RCC 7860 (cell line): ENCODE data around the gene CREB1.
"Not testable (repeated sequence)": the region's sequence is repeated elsewhere in the genome, so short reads cannot be mapped to it uniquely, and the experiment has no call there.

Experiments used
- DNase-seq: peaks from one replicate; pipeline ENCODE4 v3.0.0-alpha.2; 2015; ENCODE audit warnings: low spot score
- FAIRE-seq: peaks from 2 replicates; lab custom pipeline; 2012; peaks lifted over from hg19 to GRCh38; lab: Jason Lieb, UNC

The CREB1 gene

DNA sequence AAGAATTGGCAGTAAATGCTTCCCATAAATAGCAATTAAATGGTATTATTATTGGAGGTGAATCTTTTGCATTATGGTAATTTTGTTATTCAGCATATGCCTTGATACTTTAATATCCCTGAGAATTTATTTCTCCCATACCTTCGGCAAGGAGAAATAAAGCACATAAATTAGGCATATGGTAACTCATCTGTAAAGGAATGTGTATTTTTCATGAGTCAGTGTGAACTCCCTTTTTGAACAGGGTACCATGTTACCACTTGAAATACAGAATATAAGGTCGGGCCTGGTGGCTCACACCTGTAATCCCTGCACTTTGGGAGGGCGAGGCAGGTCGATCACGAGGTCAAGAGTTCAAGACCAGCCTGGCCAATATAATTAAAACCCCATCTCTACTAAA is 77.1 kb downstream of the CREB1 start:
- DNase-seq (no peak), FAIRE-seq (no peak)

DNA sequence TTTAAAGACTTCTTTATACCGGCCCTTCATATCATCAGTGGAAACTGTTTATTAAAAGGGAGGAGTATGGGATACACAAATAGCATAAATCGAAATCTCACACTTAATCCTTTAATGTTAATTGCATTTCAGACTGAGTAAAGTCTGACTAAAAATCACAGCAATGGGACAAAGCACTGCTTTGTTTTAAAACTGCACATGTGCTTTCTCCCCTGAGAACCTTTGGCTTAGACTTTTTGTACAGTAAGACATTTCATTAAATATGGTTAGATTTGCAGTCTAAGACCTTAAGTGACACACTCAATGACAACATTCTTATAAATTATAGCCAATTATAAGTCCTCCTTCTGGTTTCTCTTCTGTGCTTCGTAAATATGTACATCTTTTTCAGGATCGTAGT is 83.0 kb downstream of the CREB1 start:
- DNase-seq, result no peak
- FAIRE-seq, result no peak

DNA sequence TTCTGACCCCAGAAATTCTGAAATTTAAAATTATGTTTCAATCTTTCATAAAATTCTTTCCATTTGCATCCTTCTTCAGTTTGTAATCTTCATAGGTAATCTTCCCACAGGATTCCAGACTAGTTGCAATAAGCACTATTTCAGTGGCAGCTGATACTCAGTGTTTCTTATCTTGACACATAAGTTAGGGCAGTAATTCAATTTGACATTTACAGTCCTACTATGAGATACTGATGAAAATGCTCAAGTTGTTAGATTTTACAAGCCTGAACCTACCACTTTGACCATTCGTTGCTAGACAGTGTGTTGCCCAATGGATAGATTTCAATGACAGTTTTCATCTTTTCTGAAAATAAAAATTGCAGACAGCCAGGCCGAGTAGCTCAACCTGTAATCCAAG is 85.1 kb downstream of the CREB1 start:
- FAIRE-seq, result no peak
- no peak for DNase-seq

DNA sequence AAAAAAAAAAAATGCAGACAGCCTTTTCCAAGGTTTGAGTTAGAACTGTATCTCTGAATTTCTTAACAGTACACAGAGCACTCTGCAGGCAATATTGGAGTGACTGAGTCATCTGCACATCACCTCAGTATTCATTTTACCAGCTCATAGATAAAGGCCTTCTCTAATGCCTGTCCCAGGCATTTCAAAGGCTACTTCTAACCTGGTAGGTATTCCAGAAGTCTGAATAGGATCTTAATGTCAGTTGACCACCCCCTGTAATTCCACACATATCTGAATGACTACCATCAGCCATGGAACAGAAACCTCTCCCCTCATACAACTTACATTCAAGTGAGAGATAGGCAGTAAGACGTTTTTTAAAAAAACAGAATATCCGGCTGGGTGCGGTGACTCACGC is 86.4 kb downstream of the CREB1 start:
- peak; percentile 71 for DNase-seq
- FAIRE-seq, result peak; percentile 44

DNA sequence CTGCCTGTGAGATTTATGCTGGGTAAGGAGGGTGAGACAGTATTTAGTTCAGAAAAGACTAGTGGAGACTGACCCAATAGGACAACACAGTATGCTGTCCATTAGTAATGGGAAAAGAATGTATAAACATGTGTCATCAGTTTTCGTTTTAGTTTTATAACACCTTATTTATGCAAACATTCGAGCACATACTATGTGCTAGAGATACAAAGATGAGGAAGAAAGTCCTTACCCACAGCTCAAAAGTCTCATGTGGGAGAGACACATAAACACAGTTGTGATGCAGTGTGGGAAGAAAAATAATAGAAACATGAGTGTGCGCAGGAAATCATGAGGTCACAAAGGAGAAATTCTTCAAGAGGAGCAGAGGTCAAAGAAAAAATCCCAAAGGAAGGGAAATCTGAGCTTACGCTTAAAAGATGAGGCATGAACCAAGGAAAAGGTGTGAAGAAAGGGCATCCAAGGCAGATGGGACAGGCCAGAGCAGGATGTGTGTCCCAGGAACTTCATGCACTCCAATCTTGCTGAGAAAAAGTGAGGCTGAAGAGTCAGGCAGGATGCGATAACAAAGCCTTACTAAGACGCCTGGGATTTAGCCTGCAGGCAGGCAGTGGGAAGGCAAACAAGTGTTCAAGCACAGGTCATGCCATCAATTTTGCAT is 87.4 kb downstream of the CREB1 start:
- DNase-seq, result peak; percentile 57
- no peak for FAIRE-seq

DNA sequence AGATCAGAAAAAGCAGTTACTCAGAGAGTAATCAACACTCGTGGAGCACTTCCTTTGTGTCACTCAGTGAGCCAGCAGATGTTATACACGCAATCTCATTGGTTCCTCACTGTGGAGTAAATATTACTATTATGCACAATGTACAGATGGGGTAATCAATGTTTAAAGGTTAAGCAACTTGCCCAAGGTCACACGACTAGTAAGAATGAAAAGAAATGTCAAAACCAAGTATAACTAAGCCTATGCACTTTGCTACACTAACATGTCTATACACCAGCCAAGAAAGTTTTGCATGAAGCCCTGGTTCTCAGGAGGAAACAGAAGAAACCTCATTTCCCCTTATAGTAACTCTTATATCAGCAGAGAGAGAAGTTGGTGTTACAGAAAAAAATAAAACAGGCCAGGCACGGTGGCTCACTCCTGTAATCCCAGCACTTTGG is 90.0 kb downstream of the CREB1 start:
- no peak for FAIRE-seq
- no peak for DNase-seq

DNA sequence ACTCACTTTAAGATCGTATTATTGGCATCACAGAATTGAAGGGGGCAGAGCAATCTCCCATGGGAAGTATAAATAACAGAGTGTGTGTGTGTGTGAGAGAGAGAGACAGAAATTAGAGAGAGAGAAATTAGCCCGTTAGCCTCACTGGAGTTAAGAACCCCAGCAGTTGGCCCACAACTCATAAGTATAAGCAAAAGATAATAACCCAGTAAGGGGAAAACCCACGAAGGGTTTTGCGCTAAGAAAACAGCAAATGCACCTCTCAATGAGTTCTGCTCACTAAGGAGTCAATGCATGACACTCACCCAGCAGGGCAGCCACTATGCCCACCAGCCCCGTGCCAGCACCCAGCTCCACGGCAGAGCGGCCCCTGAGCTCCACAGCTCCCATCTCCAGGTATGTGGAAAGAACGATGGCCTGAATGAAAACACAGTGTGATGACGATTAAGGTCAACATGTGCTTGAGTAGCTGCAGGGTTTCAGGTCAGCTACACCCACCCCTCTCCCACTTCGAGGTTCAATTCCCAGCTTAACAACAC is 91.8 kb downstream of the CREB1 start:
- DNase-seq (no peak), FAIRE-seq (no peak)

DNA sequence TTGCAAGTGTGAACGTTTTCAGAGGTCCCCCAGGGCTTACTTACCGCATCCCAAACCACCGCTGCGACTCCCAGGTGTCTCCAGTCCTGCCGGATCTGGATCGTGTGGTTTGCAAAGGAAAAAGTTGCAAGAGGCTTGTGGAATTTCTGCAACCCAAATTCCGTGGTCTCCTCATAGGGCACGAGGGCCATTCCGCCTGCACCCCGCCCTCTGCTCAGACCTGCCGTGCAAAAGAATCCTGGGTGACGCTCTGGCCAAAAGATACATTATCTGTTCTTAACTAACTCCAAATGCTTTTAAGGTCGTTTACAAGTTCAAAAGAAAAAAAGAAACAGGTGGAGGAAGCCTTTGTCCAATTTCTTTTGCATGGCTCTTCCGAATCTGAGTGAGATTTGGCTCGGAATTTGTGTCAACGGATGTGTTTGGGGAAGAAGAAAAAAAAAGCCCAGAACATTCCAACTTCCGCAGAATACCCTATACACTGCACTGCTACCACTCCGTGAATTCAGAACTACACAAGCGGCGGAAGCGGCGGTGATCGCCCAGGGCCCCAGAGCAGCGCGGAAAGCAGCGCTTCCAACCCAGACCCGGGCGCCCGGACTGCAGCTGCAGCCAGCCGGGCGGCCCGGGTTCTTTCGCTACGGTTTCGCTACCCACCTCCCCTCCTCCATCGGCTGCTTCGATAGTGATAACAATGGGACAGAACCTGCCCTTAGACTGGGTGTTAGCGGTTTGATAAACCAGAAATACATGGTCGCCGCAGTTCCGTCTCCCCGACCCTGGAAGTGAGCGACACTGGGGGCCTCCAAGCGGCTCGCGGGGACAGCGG is 94.6 kb downstream of the CREB1 start:
- peak; percentile 55 for DNase-seq
- FAIRE-seq, result no peak

DNA sequence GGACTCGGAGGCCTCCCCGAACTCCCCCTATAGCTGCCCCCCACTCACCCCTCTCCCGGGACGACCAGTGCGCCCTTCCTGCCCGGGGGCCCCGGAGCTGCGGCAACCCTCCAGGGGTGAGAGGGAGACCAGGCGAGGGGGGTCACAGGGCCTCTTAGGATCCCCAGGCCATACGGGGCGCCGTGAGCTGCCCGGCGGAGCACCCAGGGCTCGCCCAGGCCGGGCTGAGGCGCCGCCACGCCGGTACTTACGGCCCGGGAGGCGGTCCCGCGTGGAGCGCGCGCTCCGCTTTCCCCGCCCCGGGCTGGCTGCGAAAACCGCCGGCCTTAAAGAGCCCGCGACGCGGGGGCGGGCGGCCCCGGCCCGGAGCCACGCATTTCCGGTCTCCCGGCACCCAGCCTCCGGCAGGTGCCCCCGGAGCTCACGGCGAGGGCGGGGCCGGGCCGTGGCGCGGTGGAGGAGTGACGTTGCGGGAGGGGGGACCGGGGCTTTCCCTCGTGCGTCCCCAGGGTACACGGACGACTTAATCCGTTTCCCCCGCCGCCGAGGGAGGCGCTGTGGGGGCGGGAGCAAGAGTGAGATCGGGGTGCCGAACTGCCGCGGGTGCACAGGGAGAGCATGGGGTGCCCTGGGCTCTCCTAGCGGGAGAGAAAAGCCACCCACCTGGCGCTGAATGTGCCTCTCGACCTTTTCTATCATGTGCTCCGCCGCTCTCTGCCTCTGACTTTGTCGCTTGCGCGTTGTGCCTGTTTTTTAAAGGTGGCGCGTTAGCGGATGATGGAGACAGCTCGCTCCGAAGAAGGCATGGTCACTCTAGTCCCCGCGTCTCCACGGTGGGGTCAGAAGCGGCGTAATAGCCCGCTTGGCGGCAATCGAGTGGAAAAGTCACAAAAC is 95.5 kb downstream of the CREB1 start, which contains the start of gene METTL21A:
Gene METTL21A (minus strand): TSS at position 381 of the 894 bp plus-strand sequence. CDS start 1,019 bp downstream, outside the sequence.
- FAIRE-seq, result no peak
- peak; percentile 80 for DNase-seq

DNA sequence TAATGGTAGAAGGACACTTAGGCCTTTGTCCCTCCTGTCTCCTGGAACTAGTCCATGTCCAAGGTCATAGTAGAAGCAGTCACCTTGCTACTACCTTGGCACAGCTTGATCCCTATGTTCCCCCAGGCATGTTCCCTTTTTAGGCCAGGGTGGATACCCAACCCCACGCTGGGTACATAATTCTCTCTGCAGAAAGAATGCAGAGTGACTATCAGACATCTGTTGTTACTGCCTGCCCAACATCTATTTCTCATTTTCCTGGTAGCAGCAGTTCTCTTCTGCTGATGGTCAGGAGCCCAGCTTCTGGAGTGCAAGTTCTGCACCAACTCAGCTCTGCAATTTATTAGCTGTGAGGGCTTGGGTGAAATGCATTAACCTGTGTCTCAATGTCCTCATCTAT is 99.8 kb downstream of the CREB1 start:
- no peak for DNase-seq
- FAIRE-seq, result no peak

DNA sequence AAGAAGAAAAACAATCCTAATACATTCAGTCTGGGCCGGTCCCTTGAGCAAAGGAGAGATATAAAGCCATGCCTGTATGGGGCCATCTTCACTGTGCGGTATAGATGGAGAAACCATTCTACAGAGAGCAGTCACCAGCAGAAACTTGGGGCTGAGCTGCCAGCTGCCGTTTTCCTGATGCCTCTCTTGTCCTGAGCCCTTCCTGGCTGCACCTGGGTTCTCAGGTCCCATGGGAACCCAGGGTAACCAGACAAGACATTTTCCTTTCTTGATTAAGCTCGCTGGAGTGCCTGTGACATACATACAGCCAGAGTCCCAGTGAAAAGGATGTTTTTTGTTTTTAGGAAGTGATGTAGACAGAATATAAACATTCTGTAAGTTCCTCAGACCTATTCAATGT is 100.7 kb downstream of the CREB1 start:
- no peak for FAIRE-seq
- no peak for DNase-seq

DNA sequence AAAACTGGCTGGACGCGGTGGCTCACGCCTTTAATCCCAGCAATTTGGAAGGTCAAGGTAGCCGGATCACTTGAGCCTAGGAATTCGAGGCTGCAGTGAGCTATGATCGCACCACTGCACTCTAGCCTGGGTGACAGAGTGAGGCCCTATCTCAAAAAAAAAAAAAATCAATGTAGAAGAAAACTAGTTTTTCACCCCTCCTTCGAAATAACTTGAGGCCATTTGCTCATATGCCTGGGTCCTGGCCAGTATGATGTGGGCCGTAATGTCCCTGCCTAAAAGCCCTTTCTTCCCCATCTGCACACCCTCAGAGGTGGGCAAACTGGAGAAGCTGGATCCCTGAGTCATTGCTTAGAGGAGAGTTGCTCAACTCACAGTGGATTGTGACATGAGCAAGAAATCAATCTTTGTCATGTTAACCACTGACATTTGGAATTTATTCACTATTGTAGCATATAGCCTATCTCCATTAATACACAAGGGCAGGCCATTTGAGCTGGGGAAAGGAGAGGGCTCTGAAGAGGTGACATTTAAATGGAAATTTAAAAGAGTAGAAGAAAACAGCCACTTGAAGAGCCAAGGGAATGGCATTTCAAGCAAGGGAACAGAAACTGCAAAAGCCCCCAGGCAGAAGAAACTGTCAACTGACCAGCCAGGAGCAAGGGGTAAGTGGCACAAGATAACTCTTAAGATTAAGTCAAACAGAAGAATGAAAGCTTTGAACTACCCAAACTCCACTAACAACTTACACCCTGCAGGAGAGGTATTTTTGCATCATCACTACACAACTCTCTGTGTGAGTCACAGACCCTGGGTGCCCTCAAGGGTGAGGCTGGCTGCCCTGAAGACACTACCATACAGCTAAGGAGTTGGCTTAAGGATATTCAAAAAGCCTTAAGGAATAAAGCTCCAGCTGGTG is 103.1 kb downstream of the CREB1 start:
- DNase-seq, result peak; percentile 82
- peak; percentile 90 for FAIRE-seq

DNA sequence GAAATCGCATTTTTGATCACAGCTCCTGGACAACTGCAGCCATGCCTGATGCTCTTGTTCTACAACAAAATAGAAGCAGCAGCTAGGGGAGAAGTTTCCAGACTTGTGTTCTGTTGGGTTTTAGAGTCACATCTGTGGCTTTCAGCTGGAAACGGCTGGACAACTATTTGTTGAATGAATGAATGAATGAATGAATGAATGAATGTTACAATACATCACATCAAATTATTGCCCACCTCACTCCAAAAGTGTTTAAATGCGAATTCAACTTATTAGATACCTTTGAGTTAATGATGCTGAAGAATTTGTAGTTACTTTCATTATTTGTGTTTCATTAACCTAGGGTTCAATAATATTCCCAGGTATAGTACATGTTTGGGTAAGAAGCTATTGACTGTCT is 103.9 kb downstream of the CREB1 start:
- DNase-seq (no peak), FAIRE-seq (no peak)

DNA sequence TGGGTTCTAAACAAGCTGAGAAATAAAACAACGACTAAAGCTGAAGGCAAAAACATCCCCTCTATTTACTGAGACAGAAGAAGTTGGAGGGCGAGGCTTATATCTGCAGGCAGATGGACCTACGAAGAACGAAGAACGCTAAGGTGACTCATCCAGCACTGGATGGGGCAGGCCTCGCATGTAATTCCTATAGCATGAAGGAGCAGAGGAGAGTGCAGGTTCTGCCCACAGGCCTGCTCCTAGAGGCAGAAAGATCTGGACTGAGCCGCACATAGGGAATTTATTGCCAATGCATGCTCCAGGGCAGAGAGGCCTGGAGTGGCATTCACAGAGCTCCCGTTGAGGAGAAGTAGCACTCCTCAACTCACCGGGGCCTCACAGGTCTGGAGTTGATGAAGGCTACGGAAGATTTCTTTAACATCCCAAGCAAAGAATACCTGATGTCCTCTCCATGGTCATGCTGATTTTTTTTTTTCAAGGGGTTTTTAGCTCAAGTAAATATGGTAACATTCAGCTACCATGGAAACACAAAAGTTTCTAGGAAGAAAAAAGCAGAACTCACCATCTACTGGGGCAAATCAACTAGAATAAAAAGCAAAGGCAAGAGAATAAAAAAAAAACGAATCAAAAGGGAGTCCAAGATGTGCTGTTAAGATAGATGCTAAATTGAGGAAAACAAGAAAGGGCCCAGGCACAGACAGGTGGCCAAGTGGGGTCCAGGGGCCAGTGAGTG is 105.9 kb downstream of the CREB1 start:
- no peak for DNase-seq
- FAIRE-seq, result no peak

DNA sequence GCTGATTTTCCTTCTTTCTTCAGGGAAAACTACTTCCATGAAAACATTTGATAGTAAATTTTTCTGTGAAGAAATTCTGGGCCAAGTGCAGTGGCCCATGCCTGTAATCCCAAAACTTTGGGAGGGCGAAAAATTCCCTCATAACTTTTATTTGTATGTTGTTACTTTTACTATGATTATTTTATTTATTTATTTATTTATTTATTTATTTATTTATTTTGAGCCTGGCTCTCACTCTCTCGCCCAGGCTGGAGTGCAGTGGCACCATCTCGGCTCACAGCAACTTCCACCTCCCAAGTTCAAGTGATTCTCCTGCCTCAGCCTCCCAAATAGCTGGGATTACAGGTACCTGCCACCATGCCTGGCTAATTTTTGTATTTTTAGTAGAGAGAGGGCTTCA is 109.5 kb downstream of the CREB1 start:
- not testable (repeated sequence) for DNase-seq, FAIRE-seq

DNA sequence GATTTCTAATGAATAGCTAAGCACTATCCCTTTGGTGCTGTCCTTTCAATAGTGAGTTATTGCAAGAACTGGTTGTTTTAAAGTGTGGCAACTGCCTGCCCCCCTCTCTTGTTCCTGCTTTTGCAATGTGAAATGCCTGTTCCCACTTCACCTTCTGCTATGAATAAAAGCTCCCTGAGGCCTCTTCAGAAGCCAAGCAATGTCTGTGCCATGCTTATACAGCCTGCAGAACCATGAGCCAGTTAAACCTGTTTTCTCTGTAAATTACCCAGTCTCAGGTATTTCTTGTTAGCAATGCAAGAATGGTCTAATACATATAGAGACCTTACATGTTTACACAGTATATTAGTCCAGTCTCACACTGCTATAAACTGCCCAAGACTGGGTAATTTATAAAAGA is 110.4 kb downstream of the CREB1 start:
- FAIRE-seq, result no peak
- no peak for DNase-seq

DNA sequence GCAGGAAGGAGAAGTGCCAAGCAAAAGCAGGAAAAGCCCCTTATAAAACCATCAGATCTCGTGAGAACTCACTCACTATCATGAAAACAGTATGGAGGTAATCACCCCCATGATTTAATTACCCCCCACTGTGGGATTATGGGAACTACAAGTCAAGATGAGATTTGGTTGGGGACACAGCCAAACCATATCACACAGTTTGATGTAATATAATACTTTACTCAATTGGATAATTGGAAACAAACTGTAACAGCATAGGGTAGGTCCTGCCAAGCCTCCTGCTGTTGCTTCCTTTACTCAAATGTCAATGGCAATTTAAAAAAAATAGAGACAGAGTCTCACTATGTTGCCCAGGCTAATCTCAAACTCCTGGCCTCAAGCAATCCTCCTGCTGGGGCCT is 110.9 kb downstream of the CREB1 start:
- DNase-seq, result no peak
- no peak for FAIRE-seq

DNA sequence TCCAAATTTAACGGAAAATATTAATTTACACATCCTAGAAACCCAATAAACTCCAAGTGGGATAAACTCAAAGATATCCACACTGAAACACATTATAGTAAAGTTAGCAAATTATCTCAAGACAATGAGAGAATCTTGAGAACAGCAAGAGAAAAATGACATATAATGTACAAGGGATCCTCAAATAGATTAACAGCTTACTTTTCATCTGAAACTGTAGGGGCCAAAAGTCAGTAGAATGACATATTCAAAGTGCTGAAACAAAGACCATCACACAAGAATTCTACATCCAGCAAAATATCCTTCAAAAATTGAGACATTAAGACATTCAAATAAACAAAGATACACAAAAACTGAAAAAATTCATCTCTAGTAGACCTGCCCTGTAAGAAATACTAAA is 114.1 kb downstream of the CREB1 start:
- DNase-seq, result no peak
- FAIRE-seq, result no peak

DNA sequence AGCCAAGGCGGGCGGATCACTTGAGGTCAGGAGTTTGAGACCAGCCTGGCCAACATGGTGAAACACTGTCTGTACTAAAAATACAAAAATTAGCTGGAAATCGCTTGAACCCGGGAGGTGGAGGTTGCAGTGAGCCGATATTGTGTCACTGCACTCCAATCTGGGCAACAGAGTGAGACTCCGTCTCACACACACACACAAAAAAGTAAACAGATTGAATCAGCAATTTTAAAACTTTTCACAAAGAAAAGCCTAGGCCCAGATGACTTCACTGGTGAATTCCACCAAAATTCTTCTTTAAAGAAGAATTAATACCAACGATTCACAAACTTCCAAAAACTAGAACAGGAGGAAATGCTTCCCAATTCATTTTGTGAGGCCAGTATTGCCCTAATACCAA is 116.8 kb downstream of the CREB1 start:
- FAIRE-seq, result not testable (repeated sequence)

More for the DNA sequence above, 116.8 kb downstream of the CREB1 start:
- DNase-seq, result not testable (repeated sequence)
